H9 (cell line): ENCODE measurements around the gene EGFL8. TPM values are rescaled to one million over a fixed set of nuclear protein-coding genes. Genes with fewer than 3 reads are reported as not detected.

Source experiments
- DNase-seq: peaks from one replicate; pipeline ENCODE4 v3.0.0-alpha.2; 2017
- H2AFZ ChIP-seq: one replicate; pipeline ENCODE4 v1.6.1; 2013; ENCODE audit warnings: mild to moderate bottlenecking, low read length, control low read depth, moderate library complexity
- H2AK5ac ChIP-seq: 2 replicates; pipeline ENCODE4 v1.6.1; 2013; ENCODE audit warnings: low read length, control low read depth, mixed read lengths; ENCODE audit not compliant: insufficient read length
- H2BK120ac ChIP-seq: one replicate; pipeline ENCODE4 v1.6.1; 2013; ENCODE audit warnings: low read depth, mild to moderate bottlenecking, low read length, control low read depth, inconsistent platforms; ENCODE audit not compliant: poor library complexity, severe bottlenecking
- H2BK12ac ChIP-seq: 2 replicates; pipeline ENCODE4 v1.6.1; 2013; ENCODE audit warnings: low read length, control low read depth, mixed read lengths, low read depth; ENCODE audit not compliant: insufficient read length
- H2BK15ac ChIP-seq: 2 replicates; pipeline ENCODE4 v1.6.1; 2013; ENCODE audit warnings: low read depth, low read length, control low read depth
- H2BK20ac ChIP-seq: one replicate; pipeline ENCODE4 v1.6.1; 2013; ENCODE audit warnings: low read depth, mild to moderate bottlenecking, low read length, control low read depth, inconsistent platforms; ENCODE audit not compliant: poor library complexity, severe bottlenecking
- H2BK5ac ChIP-seq: 2 replicates; pipeline ENCODE4 v1.6.1; 2013; ENCODE audit warnings: low read length, control low read depth, mixed read lengths; ENCODE audit not compliant: insufficient read length
- H3K14ac ChIP-seq: 2 replicates; pipeline ENCODE4 v1.6.1; 2013; ENCODE audit warnings: low read length, control low read depth; ENCODE audit not compliant: insufficient read depth
- H3K18ac ChIP-seq: 2 replicates; pipeline ENCODE4 v1.6.1; 2013; ENCODE audit warnings: low read depth, mild to moderate bottlenecking, mixed read lengths, low read length, control low read depth; ENCODE audit not compliant: insufficient read length
- H3K23ac ChIP-seq: 2 replicates; pipeline ENCODE4 v1.6.1; 2013; ENCODE audit warnings: low read length, control low read depth, mixed read lengths, low read depth; ENCODE audit not compliant: insufficient read length
- H3K23me2 ChIP-seq: 2 replicates; pipeline ENCODE4 v1.6.1; 2013; ENCODE audit warnings: low read depth, mild to moderate bottlenecking, mixed read lengths, low read length, control low read depth; ENCODE audit not compliant: insufficient read length, poor library complexity, severe bottlenecking
- H3K27ac ChIP-seq: 2 replicates; pipeline ENCODE4 v1.5.1; 2013; ENCODE audit warnings: low read length, control low read depth, mixed read lengths, low read depth; ENCODE audit not compliant: insufficient read length
- H3K27me3 ChIP-seq: 2 replicates; pipeline ENCODE4 v1.6.1; 2013; ENCODE audit warnings: low read length, control low read depth, inconsistent platforms; ENCODE audit not compliant: insufficient read depth
- H3K4ac ChIP-seq: 2 replicates; pipeline ENCODE4 v1.6.1; 2013; ENCODE audit warnings: low read depth, mild to moderate bottlenecking, control low read depth, inconsistent platforms, low read length, moderate library complexity
- H3K4me1 ChIP-seq: 2 replicates; pipeline ENCODE4 v1.6.1; 2013; ENCODE audit warnings: low read length, control low read depth, inconsistent platforms; ENCODE audit not compliant: insufficient read depth
- H3K4me2 ChIP-seq: 2 replicates; pipeline ENCODE4 v1.6.1; 2013; ENCODE audit warnings: low read length, control low read depth, mixed read lengths; ENCODE audit not compliant: insufficient read length, insufficient read depth
- H3K56ac ChIP-seq: 2 replicates; pipeline ENCODE4 v1.6.1; 2013; ENCODE audit warnings: low read depth, mild to moderate bottlenecking, mixed read lengths, low read length, control low read depth; ENCODE audit not compliant: insufficient read length
- H3K79me1 ChIP-seq: 2 replicates; pipeline ENCODE4 v1.6.1; 2013; ENCODE audit warnings: low read depth, mild to moderate bottlenecking, moderate library complexity, low read length, control low read depth, inconsistent platforms; ENCODE audit not compliant: insufficient read depth, poor library complexity, severe bottlenecking
- H3K79me2 ChIP-seq: 2 replicates; pipeline ENCODE4 v1.6.1; 2013; ENCODE audit warnings: low read length, control low read depth, inconsistent platforms; ENCODE audit not compliant: insufficient read depth
- H3K9ac ChIP-seq: 2 replicates; pipeline ENCODE4 v1.6.1; 2013; ENCODE audit warnings: low read length, control low read depth, mixed read lengths; ENCODE audit not compliant: insufficient read length; ENCODE audit errors: extremely low read depth
- H3K9me3 ChIP-seq: one replicate; pipeline ENCODE4 v1.6.1; 2013; ENCODE audit warnings: low read depth, low read length, inconsistent platforms; ENCODE audit not compliant: control insufficient read depth
- H3T11ph ChIP-seq: one replicate; pipeline ENCODE4 v1.6.1; 2013; ENCODE audit warnings: mild to moderate bottlenecking, low read length, control low read depth, inconsistent platforms
- H4K20me1 ChIP-seq: one replicate; pipeline ENCODE4 v1.6.1; 2013; ENCODE audit not compliant: control insufficient read depth, insufficient read length, insufficient read depth
- H4K5ac ChIP-seq: 2 replicates; pipeline ENCODE4 v1.6.1; 2013; ENCODE audit warnings: low read depth, mild to moderate bottlenecking, mixed read lengths, low read length, control low read depth; ENCODE audit not compliant: insufficient read length
- H4K8ac ChIP-seq: replicated peaks from 2 replicates; pipeline ENCODE4 v1.6.1; 2013; ENCODE audit warnings: low read length, control low read depth, mixed read lengths, low read depth; ENCODE audit not compliant: insufficient read length
- H4K91ac ChIP-seq: 2 replicates; pipeline ENCODE4 v1.6.1; 2013; ENCODE audit warnings: low read depth, mild to moderate bottlenecking, moderate library complexity, mixed read lengths, low read length, control low read depth; ENCODE audit not compliant: insufficient read length
- H3K27ac Mint-ChIP-seq, 3 experiments: 2 replicates in 2 of 3; 3 replicates in 1 of 3; pipeline ENCODE4 v1.8.0; 2020 to 2021; ENCODE audit warnings: mixed read lengths in 3 of 3, mild to moderate bottlenecking in 1 of 3, moderate library complexity in 1 of 3
- H3K27me3 Mint-ChIP-seq: 2 replicates; pipeline ENCODE4 v1.8.0; 2021; ENCODE audit warnings: low read depth, mild to moderate bottlenecking, moderate library complexity, mixed read lengths
- H3K36me3 Mint-ChIP-seq, 3 experiments: 2 replicates in 2 of 3; 3 replicates in 1 of 3; pipeline ENCODE4 v1.8.0; 2020 to 2021; ENCODE audit warnings: low read depth in 3 of 3, mixed read lengths in 3 of 3; ENCODE audit not compliant: insufficient read depth in 1 of 3
- H3K4me1 Mint-ChIP-seq, 2 experiments: 2 replicates each; pipeline ENCODE4 v1.8.0; 2020; ENCODE audit warnings: mixed read lengths in 2 of 2
- H3K4me3 Mint-ChIP-seq, 2 experiments: 2 replicates in 1 of 2; 3 replicates in 1 of 2; pipeline ENCODE4 v1.8.0; 2020 to 2021; ENCODE audit warnings: mild to moderate bottlenecking in 2 of 2, mixed read lengths in 2 of 2, moderate library complexity in 1 of 2
- H3K9me3 Mint-ChIP-seq, 2 experiments: 2 replicates in 1 of 2; 3 replicates in 1 of 2; pipeline ENCODE4 v1.8.0; 2020; ENCODE audit warnings: mild to moderate bottlenecking in 2 of 2, mixed read lengths in 2 of 2, moderate library complexity in 1 of 2
- CTCF ChIP-seq: fragments of 200-600 bp; sonication (generic); conservative IDR thresholded peaks from 3 replicates; pipeline ENCODE4 v1.8.0; 2021; ENCODE audit warnings: antibody characterized with exemption, mild to moderate bottlenecking
- WGBS: extraction: QIAGEN DNeasy Blood & Tissue Kit; methylation state at CpG from one replicate; pipeline ENCODE4 v1.1.7; 2013; ENCODE audit warnings: missing lambda C conversion rate, low lambda C conversion rate, mixed read lengths; ENCODE audit not compliant: insufficient read length; ENCODE audit errors: extremely low coverage; 5-methylcytosine and 5-hydroxymethylcytosine counted together
- total RNA-seq: library from RNA; stranded (reverse); gene quantifications from 2 replicates; pipeline ENCODE4 v1.2.1, GENCODE V29; 2021

EGFL8 gene
- total RNA-seq, 1 experiment from 2014 or later, result 27.2 TPM

- no peak for TF ChIP-seq CTCF
- Histone ChIP-seq H2BK120ac (no peak overlapping the region), H3K18ac (no peak overlapping the region), H3K23me2 (peaks cover 3% of the 10 kb centered on the region), H4K5ac (no peak overlapping the region), H2BK12ac (no peak overlapping the region), H4K20me1 (no peaks in the 10 kb centered on the region), H2BK5ac (no peak overlapping the region), H3K79me2 (no peaks in the 10 kb centered on the region), H3T11ph (no peak overlapping the region), H3K14ac (no peak overlapping the region), H3K56ac (no peak overlapping the region), H3K23ac (no peak overlapping the region), H3K9ac (no peak overlapping the region), H3K27me3 (no peaks in the 10 kb centered on the region), H2BK20ac (no peak overlapping the region), H3K4ac (no peak overlapping the region), H3K9me3 (no peaks in the 10 kb centered on the region), H3K4me2 (no peak overlapping the region), H4K8ac (no peak overlapping the region), H4K91ac (no peak overlapping the region), H2AFZ (no peak overlapping the region), H3K79me1 (no peaks in the 10 kb centered on the region), H2AK5ac (no peak overlapping the region), H3K4me1 (no peaks in the 10 kb centered on the region), H2BK15ac (no peak overlapping the region), H3K27ac (no peak overlapping the region)
- Mint-ChIP-seq H3K4me3 (no peak overlapping the region), H3K27ac (no peak overlapping the region; a peak in 1 of 7 replicates), H3K4me1 (no peaks in the 10 kb centered on the region), H3K9me3 (no peaks in the 10 kb centered on the region; a peak in 1 of 5 replicates), H3K27me3 (peaks cover 9% of the 10 kb centered on the region), H3K36me3 (peaks cover 0 to 1% (median 0%) of the 10 kb centered on the region in 3 experiments; a peak in 1 of 7 replicates)
- no peak for DNase-seq
- no CpG with 5 or more reads among the region's 4 CpGs for WGBS
These were observed 51.2 kb downstream of the EGFL8 start for GRCh38 chr6:32215617-32216016.
